HS-27A (cell line): ENCODE data around the gene PARD6B.
"Not testable (repeated sequence)": the region's sequence is repeated elsewhere in the genome, so short reads cannot be mapped to it uniquely, and the experiment has no call there.

Experiments used
- DNase-seq: peaks from one replicate; pipeline ENCODE4 v3.0.0-alpha.2; 2012; ENCODE audit warnings: low read depth, missing footprints

Gene PARD6B

DNA sequence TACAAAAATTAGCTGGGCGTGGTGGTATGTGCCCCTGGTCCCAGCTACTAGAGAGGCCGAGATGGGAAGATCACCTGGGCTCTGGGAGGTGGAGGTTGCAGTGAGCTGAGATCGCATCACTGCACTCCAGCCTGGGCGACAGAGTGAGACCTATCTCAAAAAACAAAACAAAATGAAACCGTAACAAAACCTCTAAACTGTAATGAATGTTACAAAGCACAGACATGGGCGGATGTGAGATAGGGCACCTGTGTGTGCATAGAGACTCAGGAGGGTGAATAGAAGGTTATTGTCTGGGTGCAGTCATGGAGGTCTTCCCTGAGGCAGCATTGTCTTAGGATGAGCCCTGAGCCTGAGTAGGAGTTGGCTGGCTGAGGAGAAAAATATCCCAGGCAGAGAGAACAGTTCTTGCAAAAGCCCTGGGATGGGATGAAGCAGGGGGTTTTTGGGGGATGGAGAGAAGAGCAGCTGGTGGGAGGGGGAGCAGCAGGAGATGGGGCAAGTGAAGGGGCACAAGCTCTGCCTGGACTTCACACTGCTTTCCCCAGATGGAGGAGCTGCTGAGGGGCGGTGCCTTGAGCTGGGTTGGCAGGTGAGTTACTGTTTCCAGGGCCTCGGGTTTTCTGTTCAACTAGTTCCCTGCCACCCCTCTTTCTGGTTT, 68.6 kb downstream of the PARD6B start:
- no peak for DNase-seq

- not testable (repeated sequence) for DNase-seq
Observed at GRCh38 chr20:50800986-50801746, 69.8 kb downstream of the PARD6B start.

- DNase-seq, result no peak
Observed at GRCh38 chr20:50801747-50802125, 70.4 kb downstream of the PARD6B start.

- DNase-seq, result no peak
Observed at GRCh38 chr20:50802289-50802688, 70.9 kb downstream of the PARD6B start.

- DNase-seq, result no peak
Observed at GRCh38 chr20:50804437-50805348, 73.3 kb downstream of the PARD6B start.

DNA sequence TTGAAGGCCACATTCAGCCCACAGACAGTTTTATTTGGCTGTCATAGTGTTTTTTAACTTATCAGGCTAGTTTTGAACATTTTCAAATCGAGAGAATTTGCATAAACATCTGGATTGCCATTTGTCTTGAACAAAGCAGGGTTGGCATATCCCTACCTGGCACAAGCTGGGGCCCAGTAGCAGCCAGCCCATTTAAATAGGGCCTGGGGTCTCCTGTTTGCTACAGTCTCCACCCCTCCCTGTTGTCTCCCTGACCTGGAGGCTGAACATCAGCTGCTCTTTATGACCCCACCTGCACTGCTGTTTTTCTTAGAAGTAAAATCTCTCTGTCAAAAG, 73.9 kb downstream of the PARD6B start:
- DNase-seq, result no peak

DNA sequence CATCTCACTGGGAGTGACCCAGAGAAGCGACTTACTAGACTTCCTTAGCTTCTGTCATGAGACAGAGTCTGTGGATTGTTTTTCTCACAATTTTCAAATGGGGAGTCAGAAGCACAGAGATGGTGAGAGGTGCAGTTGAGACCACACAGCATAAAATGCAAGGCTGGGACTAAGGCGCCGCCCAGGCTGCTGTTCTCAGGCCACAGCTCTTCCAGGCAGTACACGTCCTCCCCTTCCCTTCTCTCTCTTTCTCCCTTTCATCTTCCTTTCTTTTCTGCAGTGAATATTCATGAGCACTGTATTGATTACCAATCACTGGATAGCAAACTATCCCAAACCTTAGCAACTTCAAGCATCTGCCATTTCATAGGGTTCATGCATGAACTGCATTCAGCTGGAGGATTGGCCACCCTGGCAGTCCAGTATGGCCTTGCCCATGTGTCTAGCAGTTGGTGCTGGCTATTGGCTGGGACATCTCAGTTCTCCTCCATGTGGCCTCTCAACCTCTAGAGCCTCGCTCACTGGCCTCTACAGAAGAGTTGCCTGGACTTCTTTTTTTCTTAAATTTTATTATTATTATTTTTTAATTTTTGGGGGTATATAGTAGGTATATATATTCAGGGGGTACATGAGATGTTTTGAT, 74.9 kb downstream of the PARD6B start:
- DNase-seq, result no peak
